Stimulated activated CD4-positive, alpha-beta T cell treated with anti-CD3 and anti-CD28 coated beads, Interleukin-2, amount 100 ng/mL, for 4 hours (primary cell): ENCODE data around the gene EN2.

Experiments
- DNase-seq: peaks from one replicate; pipeline ENCODE4 v3.0.0-alpha.2; 2020; ENCODE audit warnings: low read depth

The EN2 gene

DNA sequence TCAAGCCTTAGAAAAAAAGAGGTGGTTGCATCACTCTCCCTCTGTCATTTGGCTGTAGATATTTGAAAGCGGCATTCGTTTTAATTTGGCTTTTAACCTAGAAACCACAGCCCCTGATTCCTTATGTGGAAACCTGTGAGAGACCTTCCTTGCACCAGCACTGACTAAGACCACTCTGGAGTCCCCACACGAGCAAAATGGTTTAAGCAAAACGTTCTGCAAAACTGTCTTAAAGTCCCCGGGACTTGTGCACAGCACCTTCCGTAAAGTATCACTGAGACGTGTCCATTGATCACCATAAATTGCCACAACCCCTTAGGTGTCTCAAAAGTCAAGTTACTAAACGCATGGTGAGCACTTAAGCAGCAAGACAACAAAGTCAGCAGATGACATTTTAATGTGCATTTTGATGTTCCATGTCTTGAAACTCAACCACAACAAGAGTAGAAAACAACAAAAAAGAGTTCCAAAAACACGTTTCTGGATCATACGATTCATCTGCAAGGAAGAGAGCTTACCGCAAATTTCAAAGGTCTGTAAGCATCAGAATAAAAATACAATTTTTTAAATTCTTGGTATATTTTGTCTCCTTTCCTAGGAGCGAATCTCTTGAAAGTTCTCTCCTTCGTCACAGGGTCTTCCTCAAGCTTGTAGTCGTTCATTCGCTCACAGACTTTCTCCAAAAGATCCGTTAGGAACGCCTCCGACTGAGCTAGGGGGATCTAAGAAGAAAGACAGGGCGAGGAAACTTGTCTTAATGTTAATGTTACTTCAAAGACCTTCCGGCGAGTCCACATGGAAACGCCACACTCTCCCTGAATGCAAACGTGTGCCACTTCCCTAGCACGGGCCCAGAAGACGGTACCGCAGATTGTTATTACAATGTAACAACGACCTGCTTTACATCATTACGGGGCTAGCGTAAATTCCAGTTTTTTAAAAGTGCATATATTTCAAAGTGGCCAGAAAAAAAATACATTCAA lies 50.7 kb downstream of the EN2 start:
- DNase-seq, result no peak

DNA sequence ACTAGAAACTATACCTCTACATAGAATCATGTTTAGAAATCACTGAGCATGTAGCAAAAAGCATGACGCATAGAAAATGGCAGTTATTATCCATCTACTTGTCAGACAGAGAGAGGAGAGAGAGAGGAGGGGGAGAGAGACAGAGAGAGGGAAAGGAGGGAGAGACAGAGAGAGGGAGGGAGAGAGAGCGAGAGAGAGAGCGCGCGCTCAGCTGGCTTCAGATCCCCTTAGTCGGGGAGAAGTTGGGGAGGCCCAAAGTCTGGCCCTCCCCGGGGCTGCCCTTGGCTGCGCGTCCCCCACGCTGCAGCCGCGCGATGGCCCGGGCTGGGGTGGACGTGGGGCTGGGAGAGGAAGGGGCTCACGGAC lies 51.4 kb downstream of the EN2 start:
- DNase-seq, result no peak

DNA sequence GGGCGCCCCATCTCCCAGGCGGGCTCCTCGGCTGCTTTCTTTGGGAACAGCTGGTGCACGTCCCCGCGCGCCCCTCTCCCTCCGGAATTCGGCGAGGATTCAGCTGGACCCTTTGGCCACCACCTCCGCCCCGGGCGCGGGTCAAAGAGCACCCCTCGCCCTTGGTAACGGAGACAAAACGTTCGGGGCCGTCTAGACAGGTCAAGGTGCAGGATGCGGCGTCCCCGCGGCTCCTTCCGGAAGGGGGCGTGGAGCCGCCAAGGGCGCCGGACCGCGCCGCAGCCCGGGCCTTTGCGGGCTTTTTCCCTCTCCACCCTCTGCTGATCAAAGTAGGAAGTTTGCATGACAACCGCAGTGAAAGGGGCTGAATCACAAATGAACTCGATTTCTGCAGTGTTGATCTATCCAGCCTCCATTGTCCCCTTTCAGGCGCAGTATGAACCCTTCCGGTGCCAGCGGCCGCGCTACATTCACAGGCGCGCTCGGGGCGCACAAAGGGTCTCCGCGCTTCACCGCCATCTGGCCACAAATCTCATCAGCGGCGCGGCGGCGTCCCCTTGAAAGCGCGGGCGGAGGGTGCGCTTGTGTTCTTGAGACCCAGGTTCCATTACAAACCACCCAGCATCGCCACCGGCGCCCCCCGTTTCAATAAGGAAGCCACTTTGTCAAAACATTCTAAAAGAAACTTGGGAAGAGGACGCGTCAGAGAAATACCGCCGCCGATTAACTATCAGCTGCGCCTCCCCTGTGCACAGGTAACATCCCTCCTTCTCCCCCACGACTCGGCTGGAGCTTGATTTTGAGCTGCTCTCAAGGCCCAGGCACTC lies 52.0 kb downstream of the EN2 start:
- DNase-seq, result no peak

DNA sequence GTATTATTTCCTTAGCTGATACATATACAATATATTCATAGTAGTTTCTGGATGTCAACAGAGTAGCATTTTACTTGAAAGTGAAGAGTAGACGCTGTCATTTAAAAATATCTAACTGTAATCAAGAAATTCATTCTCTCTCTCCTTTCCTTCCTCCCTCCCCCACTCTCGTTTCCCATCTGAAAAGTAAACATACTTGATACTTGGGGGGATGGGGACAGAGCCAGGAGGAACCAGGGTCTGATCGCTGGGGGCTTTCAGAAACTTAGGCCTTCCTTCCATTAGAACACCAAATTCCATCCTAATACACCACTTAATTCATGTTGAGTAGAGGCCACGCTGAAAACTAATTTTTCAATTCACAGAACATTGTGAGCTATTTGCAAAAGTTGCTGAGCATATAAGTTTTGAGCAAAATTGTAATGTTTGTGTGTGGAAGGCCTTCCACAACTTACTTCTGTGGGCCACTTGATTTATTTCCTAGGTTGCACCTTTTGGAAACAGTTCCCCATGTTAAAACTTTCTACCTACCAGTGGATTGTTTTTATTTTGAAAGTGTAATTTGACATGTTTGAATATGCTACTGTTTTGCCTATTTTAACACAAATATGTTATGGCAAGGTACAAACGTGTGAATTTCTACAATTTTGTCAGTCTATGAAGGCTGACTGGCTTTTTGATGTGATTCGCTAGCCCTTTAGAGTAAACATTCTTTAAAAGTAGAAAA lies 53.2 kb downstream of the EN2 start:
- DNase-seq, result no peak

DNA sequence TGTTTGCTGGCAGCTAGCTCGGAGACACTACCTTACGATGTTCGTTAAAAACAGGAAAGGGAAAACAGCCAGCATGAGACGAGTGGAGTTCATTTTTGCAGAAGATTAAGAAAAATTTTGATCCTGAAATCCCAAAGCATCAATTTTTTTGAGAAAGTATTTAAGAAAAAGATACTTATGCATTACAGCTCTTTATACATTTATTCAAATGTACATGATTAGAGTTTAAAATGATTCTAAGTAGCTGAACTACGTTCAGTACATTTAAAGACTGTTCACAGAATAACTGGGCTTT lies 53.7 kb downstream of the EN2 start:
- no peak for DNase-seq

DNA sequence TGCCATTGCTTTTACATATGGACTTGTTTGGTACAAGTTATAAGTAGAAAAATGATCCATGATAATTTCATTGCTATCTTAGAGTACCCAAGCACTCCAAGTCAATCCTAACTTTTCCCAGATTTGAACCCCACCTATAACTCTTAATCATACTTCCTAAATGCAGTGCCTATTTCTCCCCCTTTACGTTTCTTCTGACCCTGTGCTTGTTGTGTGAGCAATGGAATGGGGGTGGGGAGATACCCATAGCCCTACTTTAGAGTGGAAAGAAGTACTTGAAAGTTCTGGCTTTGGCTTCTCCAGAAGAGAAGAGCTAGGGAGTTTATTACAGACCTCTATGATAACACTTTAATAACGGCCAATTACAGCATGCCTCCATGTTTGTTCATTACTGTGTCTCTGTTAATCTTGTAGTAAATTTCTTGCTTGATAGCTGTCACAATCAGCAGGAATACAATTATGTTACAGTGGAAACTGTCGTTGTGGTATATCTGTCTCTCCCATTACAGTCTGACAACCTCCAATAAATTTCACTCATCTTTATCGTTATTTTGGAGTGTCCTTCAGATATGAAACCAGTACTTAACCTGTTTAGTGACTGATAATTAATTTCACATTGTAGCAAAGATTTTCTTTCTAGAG lies 54.4 kb downstream of the EN2 start:
- DNase-seq, result no peak

DNA sequence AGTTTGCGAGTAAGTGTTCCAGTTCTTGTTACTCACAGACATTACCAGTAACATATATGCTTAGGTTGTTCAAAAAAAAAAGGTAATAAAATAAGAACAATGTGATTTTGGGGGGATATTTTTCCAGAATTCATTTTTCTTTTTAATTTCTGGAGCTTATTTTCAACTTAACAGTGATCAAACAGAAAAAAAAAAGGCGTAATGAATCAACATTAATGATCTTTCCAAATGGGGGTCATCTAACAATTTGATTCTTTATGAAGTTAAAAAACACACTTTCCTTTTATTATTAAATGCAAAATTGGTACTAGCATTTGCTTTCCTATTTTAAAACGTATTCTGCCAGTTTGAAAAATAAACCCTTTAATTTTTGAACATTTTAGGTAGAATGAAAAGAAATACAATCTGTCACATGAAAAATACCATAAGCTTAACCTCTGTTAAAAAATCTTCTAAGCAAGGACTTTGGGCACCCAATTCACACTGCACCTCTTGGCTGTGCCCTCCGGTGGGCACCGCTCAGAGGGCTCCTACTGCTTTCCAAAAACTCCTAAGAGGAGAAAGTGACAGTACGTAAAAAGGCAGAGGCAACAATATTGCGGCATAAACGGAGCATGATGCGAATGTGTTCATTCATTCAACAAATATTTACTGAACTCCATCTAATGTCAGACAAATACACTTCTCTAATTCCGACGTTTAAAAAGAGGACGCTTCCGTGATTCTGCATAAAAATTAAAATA lies 55.8 kb downstream of the EN2 start:
- no peak for DNase-seq

DNA sequence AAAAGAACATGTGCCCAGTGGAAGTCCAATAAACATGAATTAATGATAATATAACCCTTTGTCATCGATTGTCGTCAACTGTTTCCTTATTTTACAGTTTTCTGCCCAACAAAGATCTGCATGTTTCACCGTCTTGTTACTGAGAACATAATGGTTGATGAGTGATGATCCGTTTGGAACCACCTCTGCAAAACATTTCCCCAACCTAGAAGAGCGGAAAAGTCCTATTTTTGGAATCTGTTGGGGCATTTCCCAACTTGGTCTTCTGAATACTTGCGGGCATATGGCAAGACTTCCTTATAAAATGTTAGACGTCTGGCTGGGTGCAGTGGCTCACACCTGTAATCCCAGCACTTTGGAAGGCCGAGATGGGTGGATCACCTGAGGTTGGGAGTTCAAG lies 56.4 kb downstream of the EN2 start:
- no peak for DNase-seq
